HEK293T (cell line): ENCODE data around the gene GGT6.

Experiments
- FOXM1 ChIP-seq: fragments of 450-650 bp; IDR thresholded peaks from 2 replicates; pipeline ENCODE4 v1.6.1; 2017; ENCODE audit warnings: mild to moderate bottlenecking, borderline replicate concordance
- HDGF ChIP-seq: fragments of 450-650 bp; IDR thresholded peaks from 2 replicates; pipeline ENCODE4 v1.6.1; 2017; ENCODE audit warnings: antibody characterized with exemption, borderline replicate concordance
- SUZ12 ChIP-seq: fragments of 450-650 bp; IDR thresholded peaks from 2 replicates; pipeline ENCODE4 v1.6.1; 2016; ENCODE audit warnings: mild to moderate bottlenecking
- TARDBP ChIP-seq: fragments of 450-650 bp; IDR thresholded peaks from 2 replicates; pipeline ENCODE4 v1.6.1; 2016
- TF ChIP-seq, protein P1 (sequence below): fragments of 450-650 bp; IDR thresholded peaks from 2 replicates; pipeline ENCODE4 v1.6.1; 2016

DNA sequence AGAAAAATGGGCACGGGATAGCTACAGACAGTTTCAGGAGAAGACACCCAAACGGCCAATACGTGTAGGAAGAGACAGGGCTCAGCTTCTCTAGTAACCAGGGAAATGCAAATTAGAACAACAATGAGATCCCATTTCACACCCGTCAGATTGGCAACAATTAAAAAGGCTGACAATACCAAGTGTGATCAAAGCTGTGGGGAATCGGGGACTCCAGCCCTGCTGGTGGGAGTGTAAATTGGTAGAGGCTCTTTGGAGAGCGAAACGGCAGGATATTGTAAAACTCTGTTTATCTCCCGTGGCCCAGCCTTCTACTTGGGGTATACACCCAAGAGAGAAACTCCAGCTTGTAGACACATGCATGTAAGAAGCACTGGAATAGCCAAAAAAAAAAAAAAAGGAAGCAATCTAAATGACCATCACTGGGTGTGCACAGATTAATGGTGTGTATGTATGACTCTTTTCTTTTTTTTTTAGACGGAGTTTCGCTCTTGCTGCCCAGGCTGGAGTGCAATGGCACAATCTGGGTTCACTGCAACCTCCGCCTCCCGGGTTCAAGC, 32.7 kb downstream of the GGT6 start:
- no peak for TF ChIP-seq HDGF
- TF ChIP-seq FOXM1: no peak
- TF ChIP-seq, protein P1, sequence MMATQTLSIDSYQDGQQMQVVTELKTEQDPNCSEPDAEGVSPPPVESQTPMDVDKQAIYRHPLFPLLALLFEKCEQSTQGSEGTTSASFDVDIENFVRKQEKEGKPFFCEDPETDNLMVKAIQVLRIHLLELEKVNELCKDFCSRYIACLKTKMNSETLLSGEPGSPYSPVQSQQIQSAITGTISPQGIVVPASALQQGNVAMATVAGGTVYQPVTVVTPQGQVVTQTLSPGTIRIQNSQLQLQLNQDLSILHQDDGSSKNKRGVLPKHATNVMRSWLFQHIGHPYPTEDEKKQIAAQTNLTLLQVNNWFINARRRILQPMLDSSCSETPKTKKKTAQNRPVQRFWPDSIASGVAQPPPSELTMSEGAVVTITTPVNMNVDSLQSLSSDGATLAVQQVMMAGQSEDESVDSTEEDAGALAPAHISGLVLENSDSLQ: no peak
- TF ChIP-seq TARDBP: no peak
- TF ChIP-seq SUZ12: no peak
